Ishikawa (cell line): ENCODE data around the gene RIIAD1.
A peak's percentile ranks its signal among the peaks of the same experiment; 100 is the strongest.

ENCODE experiments used
- CEBPB ChIP-seq: IDR thresholded peaks from 2 replicates; pipeline ENCODE4 v1.6.1; 2012
- CREB1 ChIP-seq: IDR thresholded peaks from 2 replicates; pipeline ENCODE4 v1.6.1; 2012; ENCODE audit warnings: low read depth
- EGR1 ChIP-seq: IDR thresholded peaks from 2 replicates; pipeline ENCODE4 v1.6.1; 2012
- EP300 ChIP-seq: IDR thresholded peaks from 2 replicates; pipeline ENCODE4 v1.6.1; 2012; ENCODE audit warnings: borderline replicate concordance
- FOXM1 ChIP-seq: IDR thresholded peaks from 2 replicates; pipeline ENCODE4 v1.6.1; 2012; ENCODE audit warnings: low read depth, borderline replicate concordance
- NFIC ChIP-seq: IDR thresholded peaks from 2 replicates; pipeline ENCODE4 v1.6.1; 2012
- RAD21 ChIP-seq: IDR thresholded peaks from 2 replicates; pipeline ENCODE4 v1.6.1; 2012; ENCODE audit warnings: low read depth
- TAF1 ChIP-seq: IDR thresholded peaks from 2 replicates; pipeline ENCODE4 v1.6.1; 2012; ENCODE audit warnings: low read depth, mild to moderate bottlenecking
- TCF12 ChIP-seq: IDR thresholded peaks from 2 replicates; pipeline ENCODE4 v1.6.1; 2012; ENCODE audit warnings: low read depth
- TEAD4 ChIP-seq: IDR thresholded peaks from 2 replicates; pipeline ENCODE4 v1.6.1; 2012
- YY1 ChIP-seq: IDR thresholded peaks from 2 replicates; pipeline ENCODE4 v1.6.1; 2012; ENCODE audit warnings: low read depth
- ZBTB7A ChIP-seq: IDR thresholded peaks from 2 replicates; pipeline ENCODE4 v1.6.1; 2012; ENCODE audit warnings: low read depth
- TF ChIP-seq, protein P1 (sequence below): IDR thresholded peaks from 2 replicates; pipeline ENCODE4 v1.6.1; 2012; ENCODE audit warnings: low read depth, mild to moderate bottlenecking
- TF ChIP-seq, protein P2 (sequence below): IDR thresholded peaks from 2 replicates; pipeline ENCODE4 v1.6.1; 2012
- TF ChIP-seq, protein P3 (sequence below): IDR thresholded peaks from 2 replicates; pipeline ENCODE4 v1.6.1; 2012

RIIAD1 gene

DNA sequence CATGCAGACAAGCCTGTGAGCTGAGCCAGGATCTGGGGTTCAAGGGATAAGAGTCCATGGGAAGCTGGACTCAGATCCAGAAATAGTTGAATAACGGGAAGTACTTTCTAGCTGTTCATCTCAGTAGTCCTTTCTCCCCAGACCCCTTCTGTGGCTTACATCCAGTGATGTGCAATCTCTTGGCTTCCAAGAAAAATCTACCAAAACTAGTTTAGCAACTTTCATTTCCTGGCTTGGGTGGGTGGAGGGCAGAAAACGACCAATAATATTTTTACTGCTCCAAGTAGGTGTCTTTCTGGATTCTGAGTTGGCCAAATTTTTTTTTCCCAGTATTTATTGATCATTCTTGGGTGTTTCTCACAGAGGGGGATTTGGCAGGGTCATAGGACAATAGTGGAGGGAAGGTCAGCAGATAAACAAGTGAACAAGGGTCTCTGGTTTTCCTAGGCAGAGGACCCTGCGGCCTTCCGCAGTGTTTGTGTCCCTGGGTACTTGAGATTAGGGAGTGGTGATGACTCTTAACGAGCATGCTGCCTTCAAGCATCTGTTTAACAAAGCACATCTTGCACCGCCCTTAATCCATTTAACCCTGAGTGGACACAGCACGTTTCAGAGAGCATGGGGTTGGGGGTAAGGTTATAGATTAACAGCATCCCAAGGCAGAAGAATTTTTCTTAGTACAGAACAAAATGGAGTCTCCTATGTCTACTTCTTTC, 47.2 kb downstream of the RIIAD1 start:
- TF ChIP-seq CEBPB: peak; percentile 81
- peak; percentile 53; the same call in 1 of the 2 replicates for TF ChIP-seq NFIC

DNA sequence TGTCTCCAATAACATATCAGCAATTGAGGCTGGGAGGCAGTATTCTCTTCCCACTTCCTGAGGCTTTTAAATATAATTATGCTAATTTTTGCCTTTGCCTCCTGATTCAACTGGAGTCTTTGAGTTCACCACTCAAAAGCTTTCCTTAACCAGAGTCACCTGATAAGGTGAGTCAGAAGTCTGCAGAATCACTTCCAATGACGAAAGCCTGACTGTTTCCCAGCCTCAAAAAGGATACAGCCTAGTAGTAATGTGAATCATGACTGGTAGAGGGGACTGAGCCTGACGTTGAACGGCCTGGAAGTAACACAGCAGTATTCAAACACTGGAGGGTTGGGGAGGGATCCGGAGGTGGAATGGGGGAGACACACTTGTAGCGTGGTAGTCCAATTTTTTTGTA, 52.4 kb downstream of the RIIAD1 start:
- TF ChIP-seq, protein P1, sequence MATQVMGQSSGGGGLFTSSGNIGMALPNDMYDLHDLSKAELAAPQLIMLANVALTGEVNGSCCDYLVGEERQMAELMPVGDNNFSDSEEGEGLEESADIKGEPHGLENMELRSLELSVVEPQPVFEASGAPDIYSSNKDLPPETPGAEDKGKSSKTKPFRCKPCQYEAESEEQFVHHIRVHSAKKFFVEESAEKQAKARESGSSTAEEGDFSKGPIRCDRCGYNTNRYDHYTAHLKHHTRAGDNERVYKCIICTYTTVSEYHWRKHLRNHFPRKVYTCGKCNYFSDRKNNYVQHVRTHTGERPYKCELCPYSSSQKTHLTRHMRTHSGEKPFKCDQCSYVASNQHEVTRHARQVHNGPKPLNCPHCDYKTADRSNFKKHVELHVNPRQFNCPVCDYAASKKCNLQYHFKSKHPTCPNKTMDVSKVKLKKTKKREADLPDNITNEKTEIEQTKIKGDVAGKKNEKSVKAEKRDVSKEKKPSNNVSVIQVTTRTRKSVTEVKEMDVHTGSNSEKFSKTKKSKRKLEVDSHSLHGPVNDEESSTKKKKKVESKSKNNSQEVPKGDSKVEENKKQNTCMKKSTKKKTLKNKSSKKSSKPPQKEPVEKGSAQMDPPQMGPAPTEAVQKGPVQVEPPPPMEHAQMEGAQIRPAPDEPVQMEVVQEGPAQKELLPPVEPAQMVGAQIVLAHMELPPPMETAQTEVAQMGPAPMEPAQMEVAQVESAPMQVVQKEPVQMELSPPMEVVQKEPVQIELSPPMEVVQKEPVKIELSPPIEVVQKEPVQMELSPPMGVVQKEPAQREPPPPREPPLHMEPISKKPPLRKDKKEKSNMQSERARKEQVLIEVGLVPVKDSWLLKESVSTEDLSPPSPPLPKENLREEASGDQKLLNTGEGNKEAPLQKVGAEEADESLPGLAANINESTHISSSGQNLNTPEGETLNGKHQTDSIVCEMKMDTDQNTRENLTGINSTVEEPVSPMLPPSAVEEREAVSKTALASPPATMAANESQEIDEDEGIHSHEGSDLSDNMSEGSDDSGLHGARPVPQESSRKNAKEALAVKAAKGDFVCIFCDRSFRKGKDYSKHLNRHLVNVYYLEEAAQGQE: no peak
- TF ChIP-seq CEBPB (no peak), CREB1 (no peak), EP300 (no peak), ZBTB7A (no peak), TAF1 (no peak), YY1 (no peak), EGR1 (no peak), TEAD4 (no peak), RAD21 (no peak), FOXM1 (no peak), NFIC (no peak), TCF12 (no peak)
- TF ChIP-seq, protein P2, sequence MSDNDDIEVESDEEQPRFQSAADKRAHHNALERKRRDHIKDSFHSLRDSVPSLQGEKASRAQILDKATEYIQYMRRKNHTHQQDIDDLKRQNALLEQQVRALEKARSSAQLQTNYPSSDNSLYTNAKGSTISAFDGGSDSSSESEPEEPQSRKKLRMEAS: no peak
- TF ChIP-seq, protein P3, sequence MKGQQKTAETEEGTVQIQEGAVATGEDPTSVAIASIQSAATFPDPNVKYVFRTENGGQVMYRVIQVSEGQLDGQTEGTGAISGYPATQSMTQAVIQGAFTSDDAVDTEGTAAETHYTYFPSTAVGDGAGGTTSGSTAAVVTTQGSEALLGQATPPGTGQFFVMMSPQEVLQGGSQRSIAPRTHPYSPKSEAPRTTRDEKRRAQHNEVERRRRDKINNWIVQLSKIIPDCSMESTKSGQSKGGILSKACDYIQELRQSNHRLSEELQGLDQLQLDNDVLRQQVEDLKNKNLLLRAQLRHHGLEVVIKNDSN: no peak

DNA sequence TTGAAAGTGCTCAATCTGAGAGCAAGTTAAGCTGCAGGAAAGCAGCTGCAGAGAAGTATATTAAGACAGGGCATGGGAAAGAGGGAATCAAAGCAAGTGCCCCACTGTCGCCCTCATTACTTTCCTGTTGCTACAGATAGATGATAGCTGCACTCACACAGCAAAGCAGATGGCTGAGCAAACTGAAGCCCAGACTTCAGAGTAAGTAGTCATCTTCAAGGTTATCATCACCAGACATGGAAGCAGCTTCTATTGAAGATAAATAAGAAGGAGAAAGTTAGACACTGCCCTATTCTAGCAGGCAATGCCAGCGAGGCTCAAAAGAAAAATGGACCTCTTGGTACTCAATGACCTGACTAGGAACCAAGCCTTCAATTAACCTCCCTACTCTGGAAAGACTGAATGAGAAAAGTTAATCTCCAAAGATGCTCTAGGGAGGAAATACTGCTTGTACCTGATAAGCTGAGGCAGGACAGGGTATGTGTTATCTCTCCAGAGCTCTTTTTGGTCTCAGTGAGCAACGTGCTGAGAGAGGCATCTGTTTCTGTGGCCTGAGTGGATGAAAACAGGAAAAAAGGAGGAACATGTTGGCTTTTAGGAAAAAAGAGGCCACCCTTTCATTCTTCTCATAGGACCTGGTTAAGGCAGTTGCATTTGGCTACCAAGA, 53.1 kb downstream of the RIIAD1 start:
- TF ChIP-seq CEBPB (no peak), TCF12 (no peak), RAD21 (no peak), ZBTB7A (no peak), NFIC (no peak), CREB1 (no peak), EP300 (no peak), FOXM1 (no peak), TEAD4 (no peak), TAF1 (no peak), EGR1 (no peak), YY1 (no peak)
- TF ChIP-seq, protein P1: no peak
- TF ChIP-seq, protein P2: no peak
- TF ChIP-seq, protein P3: no peak

DNA sequence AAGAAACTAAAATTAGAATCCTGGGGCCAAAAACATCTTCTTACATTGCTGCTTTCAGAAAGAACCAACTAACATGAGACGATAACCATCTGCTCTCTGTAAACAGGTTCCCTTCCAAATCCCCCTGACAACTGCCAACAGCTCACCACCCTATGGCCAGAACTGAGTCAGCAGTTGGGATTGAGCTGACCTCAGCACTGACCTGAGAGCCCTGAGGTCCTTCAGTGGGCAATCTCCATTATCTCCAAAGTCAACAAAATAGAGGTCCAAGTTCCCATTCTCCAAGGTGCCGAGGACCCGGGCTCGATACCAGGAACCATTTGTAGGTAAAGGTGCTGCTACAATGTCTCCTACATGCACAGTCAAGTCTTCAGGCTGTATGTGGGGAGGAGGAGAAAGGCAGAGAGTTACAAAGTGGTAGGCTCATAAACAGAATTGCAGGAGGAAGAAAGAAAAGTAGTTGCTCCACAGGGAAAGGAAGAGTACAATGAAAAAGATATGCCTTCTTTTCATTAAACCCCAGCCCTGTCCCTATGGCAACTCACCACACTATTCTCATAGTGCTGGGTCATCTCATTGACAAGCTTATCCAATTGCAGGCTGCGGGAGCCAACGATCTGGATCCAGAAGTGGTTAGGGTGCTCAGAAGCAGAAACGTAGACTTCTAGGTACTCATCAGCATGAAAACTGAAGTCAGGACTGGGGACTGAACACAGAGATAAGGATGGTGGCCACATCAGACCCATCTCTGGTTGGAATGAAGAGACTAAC, 54.8 kb downstream of the RIIAD1 start:
- TF ChIP-seq NFIC (no peak), TEAD4 (no peak), CREB1 (no peak), TCF12 (no peak), TAF1 (no peak), EGR1 (no peak), ZBTB7A (no peak), CEBPB (no peak), RAD21 (no peak)
- TF ChIP-seq, protein P2: no peak

DNA sequence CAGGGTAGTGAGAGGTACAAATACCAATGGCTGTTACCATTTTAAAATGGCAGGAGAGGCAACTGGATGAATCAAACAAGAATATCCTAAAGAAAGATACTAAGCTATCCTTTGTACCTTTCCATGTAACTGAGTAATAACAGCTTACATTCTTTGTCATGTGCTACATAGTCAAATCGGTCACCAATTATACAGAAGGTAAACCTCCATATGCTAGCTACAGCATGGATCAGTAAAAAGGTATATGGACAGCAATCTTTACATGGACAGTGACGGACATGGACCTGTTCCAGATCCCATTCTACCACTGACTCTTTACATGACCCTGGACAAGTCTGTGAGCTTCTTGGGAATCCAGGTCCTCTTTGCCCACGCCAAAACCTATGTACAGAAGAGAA, 55.3 kb downstream of the RIIAD1 start:
- TF ChIP-seq ZBTB7A (no peak), EP300 (no peak), EGR1 (no peak), CEBPB (no peak), YY1 (no peak), FOXM1 (no peak), CREB1 (no peak), TAF1 (no peak), NFIC (no peak)
- TF ChIP-seq, protein P1: no peak
- TF ChIP-seq, protein P3: no peak
